NCI-H774 (cell line): Measurements from ENCODE around the gene OR13J1.
"Not testable (repeated sequence)": the region's sequence is repeated elsewhere in the genome, so short reads cannot be mapped to it uniquely, and the experiment has no call there.

ENCODE experiments used
- DNase-seq: peaks from one replicate; lab custom pipeline; 2025; lab: John Stamatoyannopoulos, UW

Gene OR13J1, protein sequence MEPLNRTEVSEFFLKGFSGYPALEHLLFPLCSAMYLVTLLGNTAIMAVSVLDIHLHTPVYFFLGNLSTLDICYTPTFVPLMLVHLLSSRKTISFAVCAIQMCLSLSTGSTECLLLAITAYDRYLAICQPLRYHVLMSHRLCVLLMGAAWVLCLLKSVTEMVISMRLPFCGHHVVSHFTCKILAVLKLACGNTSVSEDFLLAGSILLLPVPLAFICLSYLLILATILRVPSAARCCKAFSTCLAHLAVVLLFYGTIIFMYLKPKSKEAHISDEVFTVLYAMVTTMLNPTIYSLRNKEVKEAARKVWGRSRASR

DNA sequence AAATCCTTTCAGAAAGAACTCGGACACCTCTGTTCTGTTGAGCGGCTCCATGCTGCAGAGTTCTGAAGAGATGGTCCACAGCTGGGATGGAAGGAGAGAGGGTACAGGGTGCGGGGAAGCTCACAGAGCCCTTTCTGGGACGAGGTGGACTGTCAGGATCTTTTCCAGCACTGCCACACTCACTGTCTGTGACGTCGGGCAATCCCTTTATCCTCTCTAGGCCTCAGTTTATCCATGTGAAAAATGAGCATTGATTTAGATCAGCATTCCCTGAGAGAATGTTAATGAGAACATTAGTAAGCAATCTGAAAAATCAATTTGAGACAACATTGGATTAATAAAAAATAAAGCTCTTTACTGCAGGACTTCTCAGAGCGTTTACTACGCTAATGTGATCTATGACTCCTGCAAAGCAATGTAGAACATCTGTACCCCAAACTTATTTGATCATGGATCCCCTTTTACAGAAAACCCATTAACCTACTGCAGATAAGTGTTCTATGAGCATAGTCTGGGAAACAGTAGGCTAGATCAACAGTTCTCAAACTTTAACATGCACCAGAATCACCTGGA lies at the start of gene OR13J1:
OR13J1 (minus strand) TSS at position 51 of the 573 bp plus-strand sequence; CDS start at position 51, 0 bp downstream.
- no peak for DNase-seq

DNA sequence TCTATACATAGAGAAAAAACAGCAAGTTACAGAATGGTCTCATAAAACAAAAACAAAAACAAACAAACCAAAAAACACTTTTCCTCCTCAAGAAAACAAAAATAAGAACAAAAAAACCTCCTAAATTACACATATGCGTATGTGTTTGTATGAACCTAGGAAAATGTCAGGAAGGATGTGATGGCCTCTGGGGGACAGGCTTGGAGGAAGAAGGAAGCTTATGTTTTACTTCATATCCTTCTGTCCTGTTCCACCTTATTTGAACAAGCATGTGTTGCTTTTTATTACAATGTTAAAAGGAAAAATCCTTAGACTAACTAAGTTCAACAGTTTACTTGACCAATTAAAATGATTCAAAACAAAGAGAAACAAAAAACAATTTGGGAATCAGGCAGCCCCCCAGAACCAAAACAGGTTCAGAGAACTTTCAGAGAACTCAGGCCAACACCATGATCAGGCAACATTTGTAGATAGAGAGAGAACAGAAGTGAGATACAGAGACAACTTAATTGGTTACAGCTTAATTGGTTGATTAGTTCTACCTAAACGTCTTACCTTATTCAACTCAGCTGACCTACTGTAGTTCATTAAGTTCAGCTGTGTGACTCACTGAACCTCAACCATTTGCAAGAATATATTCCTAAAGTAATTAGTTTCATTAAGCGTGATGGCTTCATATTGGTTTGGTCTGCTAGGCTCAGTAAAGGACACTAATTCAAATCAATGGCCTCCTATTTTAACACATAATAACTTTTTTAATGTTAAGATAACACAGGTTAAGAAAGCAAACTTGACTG lies 49.2 kb upstream of the OR13J1 start:
- DNase-seq, result no peak

- no peak for DNase-seq
These were observed 48.6 kb upstream of the OR13J1 start for GRCh38 chr9:35918780-35919179.

DNA sequence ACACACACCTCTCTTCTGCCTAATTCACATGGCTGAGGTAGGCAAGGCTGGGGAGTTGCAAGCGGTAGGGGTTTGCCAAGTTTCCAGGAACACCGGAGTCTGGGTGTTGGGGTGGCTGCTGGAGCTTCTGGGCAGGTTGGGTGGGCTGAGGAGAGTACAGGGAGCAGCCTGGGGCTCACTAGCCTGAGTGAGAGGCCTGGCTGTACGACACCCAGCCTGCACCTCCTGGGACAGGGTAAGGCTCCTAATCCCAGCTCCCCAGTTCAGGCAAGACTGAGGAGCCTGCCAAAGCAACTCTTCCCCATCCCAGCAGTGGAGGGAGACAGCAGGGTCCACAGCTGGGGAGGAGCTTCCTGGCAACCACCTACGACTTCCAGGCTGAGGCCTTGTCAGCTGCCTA lies 47.1 kb upstream of the OR13J1 start:
- DNase-seq, result no peak

DNA sequence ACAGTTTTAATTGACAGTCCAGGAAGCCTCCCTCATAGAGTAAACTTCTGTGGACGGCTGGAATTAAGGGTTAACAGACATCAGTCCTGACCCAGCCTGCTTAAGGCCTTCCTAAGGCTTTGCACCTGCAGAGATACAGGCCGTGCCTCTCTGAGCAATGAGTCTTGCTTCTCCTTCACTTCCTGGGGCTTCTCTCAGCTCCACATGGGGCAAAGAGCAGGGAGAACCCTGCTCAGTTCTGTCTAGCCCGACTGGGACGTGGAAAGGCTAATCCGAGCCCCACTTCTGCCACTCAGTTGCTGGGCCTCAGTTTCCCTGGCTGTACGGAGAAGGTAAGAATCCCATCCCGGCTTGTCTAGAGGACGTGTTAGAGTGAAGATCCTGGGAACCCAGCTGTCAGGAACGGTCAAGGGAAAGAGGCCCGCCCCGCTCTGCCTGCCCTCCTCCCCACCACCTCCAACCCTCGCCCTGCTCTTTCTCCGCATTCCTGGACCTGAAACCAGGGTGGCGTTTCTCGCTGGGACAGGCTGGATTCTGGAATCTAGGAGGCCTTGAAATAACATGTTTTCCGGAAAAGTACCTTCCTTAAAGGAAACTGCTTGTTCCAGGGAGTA lies 45.6 kb upstream of the OR13J1 start:
- DNase-seq, result no peak

DNA sequence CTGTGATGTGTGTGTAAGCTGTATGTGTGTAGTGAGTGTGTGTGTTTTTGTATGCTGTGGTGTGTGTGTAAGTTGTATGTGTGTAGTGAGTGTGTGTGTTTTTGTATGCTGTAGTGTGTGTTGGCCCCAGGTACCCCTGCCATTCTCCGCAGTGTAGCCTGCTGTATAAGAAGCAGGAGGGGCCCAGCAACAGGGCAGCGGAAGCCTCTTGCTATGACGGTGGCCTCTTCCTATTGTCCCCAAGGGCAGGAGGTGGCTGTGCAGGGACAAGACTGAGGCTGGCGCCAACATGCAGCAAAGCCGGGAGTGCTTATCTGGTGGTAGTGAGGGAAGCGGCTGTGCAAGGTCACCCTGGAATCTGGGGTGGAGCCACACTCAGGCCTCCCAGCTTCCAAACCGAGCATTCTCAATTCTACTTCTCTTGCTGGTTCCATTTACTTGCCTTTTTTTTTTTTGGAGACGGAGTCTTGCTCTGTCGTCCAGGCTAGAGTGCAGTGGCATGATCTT lies 44.2 kb upstream of the OR13J1 start:
- no peak for DNase-seq

DNA sequence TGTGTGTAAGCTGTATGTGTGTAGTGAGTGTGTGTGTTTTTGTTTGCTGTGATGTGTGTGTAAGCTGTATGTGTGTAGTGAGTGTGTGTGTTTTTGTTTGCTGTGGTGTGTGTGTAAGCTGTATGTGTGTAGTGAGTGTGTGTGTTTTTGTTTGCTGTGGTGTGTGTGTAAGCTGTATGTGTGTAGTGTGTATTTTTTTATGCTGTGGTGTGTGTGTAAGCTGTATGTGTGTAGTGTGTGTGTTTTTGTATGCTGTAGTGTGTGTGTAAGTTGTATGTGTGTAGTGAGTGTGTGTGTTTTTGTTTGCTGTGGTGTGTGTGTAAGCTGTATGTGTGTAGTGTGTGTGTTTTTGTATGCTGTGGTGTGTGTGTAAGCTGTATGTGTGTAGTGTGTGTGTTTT lies 43.2 kb upstream of the OR13J1 start:
- not testable (repeated sequence) for DNase-seq

DNA sequence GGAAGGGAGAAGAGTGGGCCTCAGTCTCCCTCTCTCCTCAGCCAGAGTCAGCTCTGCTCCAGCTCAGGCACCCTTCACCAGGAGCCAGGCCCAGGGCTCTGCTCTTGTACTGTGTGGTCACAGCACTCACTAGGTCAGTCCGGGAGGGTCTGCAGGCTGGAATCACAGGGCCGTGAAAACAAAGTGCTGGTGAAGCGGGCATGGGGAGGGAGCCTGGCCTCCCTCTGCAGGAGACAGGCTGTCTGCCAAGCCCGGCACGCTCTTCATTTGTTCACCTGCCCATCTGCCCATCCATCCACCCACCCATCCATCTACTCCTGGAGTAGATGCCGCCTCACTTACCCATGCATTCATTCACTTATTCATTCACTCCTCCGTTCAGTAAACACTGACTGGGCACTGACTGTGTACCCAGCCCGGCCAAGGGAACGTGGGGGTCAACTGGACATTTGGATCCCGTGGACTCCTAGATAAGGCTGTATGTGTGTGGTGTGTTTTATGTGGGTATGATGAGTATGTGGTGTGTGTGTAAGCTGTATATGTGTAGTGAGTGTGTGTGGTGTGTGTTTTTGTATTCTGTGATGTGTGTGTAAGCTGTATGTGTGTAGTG lies 42.7 kb upstream of the OR13J1 start:
- no peak for DNase-seq

- no peak for DNase-seq
These were observed 41.5 kb upstream of the OR13J1 start for GRCh38 chr9:35911690-35912089.

DNA sequence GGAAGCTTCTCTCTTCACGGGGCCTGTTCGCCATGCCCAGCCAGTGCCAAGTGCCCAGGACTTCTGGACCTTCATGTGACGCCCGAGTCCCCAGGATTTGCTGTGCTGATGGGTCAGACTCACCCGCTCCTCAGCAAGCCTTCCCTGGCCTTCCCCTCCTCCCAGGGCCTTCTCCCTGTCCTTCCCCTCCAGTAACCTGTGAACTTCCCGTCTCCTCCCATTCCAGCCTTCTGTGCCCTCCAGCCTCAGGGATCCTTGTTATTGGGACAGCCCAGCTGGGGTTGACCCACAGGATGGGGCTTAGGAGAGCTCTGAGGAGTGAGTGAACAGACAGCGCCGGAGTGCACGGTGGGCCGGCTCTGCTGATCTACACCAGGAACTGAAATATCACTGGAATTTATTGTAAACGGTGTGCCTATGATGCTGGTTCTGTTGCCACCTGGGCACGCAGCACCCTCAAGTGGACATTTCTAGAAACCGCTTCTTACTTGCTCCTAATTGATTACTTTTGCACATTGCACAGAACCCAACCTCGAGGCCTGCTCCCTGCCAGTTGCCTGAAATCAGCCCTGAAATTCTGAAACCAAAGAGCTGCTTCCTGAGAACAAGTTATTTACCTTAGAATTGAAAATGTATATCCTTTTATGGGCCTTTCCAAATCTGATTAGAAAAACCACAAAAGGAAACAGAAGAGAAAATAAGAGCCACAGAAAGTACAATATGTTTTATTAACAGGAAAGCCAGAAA lies 40.6 kb upstream of the OR13J1 start:
- DNase-seq, result no peak

DNA sequence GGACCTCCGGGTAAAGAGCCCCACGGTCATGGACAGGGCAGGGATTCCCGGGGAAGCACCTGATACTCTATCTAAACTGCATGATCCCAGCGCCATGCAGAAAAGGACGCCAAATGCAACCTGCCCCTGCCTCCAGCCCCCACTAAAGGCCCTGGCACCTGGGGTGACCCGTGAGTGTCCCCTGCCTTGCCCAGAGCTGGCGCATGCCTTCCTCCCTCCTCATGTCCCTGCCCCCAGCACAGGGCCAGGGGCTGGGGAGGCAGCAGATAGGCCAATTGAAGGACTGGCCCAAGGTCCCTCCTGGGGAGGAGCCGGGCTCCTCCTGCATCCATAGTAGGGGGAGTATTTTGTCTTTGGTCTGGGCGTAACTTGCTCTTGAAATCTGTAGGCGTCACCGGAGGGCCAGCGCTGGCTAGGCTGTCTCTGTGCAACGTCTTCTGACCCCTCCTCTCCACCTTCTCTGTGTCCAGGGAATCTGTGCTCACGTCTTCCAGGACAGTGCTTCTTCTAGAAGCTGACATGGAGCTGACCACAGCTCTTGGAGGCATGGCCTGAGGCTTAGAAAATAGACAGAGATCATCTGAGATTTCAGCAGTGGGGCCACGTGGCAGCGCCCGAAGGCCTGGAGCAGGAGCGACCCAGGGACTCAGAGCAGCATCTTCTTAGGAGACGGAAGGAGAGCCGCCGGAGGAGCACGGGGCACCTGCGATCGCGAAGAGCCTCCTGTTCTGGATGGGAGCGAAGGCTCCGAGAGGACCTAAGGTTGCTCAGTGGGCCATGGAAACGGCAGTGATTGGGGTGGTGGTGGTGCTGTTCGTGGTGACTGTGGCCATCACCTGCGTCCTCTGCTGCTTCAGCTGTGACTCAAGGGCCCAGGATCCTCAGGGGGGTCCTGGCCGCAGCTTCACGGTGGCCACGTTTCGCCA lies 39.7 kb upstream of the OR13J1 start:
- no peak for DNase-seq

DNA sequence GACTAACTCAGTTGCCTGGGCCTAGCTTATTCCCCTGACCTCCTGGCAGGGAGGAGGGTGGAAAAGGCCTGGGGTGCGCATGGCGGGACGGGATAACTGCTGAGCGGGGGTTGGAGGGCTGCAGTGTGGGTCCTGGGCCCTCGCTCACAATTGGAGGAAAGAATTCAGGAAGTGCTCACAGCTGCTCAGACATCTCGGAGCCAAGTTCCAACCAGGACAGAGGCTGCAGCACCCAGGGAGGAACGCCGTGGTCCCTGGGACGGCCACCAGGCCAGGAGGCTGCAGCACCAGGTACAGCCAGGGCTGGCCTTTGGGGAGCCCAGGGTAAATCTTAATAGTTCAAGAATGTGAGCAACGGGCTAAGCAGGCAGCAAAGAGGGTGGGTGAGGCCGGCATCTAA lies 39.1 kb upstream of the OR13J1 start, which contains the start of gene SPAAR:
SPAAR (plus strand) TSS at position 217 of the 400 bp plus-strand sequence. CDS start 974 bp downstream, outside the sequence.
- no peak for DNase-seq

GRCh38 chr9:35908504-35909125 lies 38.4 kb upstream of the OR13J1 start:
- DNase-seq, result no peak

- DNase-seq, result peak; percentile 4
These were observed 37.7 kb upstream of the OR13J1 start for GRCh38 chr9:35907711-35908503.

GRCh38 chr9:35906923-35907699 lies 36.9 kb upstream of the OR13J1 start:
- DNase-seq, result no peak

DNA sequence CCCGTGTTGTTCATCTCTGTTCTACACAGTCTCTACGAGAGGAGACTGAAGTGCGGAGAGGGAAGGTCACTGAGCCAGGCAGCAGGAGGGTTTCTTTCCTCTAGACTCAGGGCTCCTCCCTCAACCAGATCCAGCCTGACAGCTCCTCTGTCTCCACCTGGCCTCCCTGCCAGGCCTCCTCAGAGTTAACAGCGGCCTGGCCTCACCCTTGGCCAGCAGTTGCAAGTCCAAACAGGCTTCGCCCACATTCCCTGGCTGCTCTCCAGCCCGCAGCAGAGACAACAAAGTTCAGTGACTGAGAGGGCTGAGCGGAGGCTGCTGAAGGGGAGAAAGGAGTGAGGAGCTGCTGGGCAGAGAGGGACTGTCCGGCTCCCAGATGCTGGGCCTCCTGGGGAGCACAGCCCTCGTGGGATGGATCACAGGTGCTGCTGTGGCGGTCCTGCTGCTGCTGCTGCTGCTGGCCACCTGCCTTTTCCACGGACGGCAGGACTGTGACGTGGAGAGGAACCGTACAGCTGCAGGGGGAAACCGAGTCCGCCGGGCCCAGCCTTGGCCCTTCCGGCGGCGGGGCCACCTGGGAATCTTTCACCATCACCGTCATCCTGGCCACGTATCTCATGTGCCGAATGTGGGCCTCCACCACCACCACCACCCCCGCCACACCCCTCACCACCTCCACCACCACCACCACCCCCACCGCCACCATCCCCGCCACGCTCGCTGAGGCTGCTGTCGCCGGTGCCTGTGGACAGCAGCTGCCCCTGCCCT lies 35.9 kb upstream of the OR13J1 start, which contains the start of gene HRCT1:
HRCT1 (plus strand) TSS at position 291 of the 768 bp plus-strand sequence; CDS start at position 377, 86 bp downstream.
- DNase-seq, result peak; percentile 33
